ENCODE measurements around the gene DNAAF5.

DNAAF5 gene

DNA sequence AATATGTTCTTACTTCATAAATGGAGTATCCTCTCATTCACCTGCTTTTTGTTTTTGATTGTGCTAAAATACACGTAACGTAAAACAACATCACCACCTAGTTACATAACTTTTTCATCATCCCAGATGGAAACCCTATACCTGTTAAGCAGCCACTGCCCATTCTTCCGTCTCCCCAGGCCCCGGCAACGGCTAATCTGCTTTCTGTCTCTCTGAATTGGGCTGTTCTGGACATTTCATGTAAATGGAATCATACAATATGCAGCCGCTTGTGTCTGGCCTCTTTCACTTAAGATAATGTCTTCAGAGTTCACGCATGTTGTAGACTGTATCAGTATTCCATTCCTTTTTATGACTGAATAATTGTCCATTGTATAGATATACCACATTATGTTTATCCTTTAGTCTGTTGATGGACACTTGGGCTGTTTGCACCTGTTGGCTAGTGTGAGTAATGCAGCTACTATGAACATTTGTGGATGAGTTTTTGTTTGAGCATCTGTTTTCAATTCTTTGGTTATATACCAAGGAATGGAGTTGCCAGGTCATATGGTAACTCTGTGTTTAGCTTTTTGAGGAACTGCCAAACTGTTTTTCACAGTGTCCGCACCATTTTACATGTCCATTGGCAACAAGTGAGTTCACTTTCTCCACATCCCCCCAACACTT lies 91.7 kb downstream of the DNAAF5 start:
- peak; percentile 34 for DNase-seq

- no peak for DNase-seq
Observed at GRCh38 chr7:820341-820740, 93.8 kb downstream of the DNAAF5 start.

DNA sequence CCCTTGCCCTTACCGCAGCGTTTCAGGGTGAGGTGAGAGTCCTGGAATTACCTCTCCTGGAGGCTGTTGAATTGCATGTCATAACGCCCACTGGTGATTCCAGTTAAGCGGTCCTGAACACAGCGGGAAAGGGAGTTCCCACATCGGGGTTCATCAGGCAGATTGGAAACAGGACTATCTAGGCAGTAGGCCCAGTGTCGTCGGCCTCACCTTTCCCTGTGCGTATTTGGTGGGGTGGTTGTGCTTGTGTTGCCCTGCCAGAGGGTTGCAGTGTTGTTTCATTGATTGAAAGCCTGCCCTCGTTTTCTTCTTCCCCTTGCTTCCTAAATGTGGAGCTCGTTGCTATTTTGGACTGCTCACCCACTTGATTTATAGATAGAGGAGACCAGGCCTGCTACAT lies 95.2 kb downstream of the DNAAF5 start:
- DNase-seq = no peak

DNA sequence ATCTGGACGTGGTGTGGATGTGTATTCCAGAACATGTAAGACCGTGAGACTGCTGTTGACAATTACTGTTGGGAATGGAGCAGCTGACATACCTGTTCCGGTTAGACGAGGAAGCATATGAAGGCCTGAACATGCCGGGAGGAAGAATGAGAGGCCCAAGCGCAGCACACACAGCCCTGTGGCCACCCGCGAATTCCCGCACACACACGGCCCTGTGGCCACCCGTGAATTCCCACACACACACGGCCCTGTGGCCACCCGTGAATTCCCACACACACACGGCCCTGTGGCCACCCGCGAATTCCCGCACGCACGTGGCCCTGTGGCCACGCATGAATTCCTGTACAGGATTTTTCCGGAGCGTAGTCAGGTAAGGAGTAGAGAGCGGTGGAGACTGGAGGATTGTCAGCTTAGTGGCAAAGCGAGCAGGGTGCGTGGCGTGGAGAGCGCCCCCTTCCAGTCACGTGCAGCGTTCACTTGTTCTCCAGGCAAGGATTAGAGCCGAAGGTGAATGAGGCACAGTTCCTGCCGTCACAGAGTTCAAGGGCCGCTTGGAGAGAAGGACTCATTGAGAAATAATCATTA lies 96.3 kb downstream of the DNAAF5 start:
- no peak for DNase-seq

DNA sequence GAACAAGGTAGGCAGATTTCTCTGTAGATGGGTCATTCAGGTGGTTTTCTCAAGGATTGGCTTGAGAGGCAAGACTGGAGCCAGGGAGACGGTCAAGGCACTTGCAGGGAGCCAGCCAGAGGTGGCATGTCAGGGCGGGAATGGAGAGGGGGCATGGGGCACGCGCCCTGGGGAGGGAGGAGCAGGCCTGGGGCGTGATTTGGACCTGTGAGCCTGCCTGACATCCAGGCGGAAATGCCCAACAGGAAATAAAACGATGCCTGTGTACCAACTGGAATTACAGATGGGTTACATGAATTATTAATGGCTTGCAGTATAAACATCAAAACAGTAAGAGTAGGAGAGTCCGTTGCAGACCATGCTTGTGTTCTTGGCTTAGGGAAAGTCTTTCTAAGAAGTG lies 97.2 kb downstream of the DNAAF5 start:
- DNase-seq = no peak

DNA sequence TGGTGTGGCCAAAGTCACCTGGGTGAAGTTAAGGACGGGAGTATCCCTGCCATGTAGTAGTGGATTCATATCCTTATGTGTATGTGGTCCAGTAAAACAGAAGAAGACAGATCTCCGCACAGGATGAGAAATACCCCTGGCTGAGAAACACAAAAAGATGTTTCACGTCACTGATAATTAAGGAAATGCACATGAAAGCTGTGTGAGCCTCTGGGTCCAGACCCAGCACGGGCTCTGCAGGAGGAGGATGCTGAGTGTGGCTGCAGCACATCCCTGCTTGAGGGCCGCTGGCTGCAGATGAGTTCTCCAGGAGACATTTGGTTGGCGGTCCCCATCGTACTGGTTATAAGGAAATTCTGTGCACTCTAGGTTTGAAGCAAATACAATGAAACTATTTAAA lies 97.6 kb downstream of the DNAAF5 start:
- DNase-seq = no peak

- DNase-seq = no peak
Observed at GRCh38 chr7:824664-825063, 98.2 kb downstream of the DNAAF5 start.

DNA sequence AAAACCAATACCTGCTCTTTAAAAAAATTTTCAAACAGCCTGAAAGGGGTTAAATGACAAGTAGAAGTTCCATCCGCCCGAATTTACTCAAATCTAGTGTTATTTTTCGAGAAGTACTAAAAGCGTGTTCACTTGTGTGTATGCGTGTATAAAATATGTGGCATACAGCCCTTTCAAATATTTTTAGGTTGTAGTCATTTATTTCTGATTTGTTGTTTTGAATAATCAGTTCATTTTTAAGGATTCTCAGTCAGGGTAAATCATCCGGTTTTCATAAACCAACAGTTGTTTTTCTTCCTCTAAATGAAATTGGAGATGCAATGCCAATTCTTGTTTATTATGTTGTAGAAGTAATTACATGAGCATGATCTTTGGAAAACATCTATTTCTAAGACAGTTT lies 98.9 kb downstream of the DNAAF5 start:
- DNase-seq = no peak

GRCh38 chr7:826230-826917 lies 99.9 kb downstream of the DNAAF5 start:
- DNase-seq = peak; percentile 36

DNA sequence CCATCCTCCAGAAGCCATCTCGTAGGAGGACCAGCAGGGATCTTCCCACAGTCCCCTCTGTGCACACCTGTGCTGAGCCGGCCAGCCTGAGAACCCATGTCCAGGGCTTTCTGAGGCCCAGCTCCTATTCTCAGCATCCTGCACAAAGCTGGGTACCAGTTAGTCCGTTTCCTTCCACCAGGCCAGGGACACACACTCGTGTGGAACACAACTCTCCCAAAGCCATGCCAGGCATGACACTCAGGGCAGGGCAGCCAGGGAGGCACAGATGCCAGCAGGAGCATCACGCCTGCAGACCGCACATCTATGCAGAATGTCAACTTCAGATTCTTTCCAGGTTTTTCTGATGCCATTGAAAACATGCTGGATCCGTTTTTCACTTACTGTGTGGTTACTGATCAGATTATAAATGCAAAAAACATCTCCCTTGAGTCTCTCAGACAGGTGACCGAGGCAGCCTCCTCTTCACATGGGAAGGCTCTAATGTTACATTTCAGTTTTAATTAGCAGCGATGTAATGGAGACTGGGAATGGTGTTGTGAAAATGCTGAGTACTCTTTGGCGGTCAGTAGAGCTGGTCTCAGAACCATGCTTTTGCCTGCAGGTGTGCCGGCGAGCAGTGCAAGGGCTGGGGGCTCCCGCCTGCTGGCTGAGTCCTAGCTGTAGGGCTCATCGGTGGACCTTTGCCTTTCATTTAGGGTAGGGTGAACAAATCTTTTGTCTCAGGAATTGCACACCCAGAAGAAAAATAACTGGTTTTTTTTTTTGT lies 102.5 kb downstream of the DNAAF5 start:
- DNase-seq = no peak

DNA sequence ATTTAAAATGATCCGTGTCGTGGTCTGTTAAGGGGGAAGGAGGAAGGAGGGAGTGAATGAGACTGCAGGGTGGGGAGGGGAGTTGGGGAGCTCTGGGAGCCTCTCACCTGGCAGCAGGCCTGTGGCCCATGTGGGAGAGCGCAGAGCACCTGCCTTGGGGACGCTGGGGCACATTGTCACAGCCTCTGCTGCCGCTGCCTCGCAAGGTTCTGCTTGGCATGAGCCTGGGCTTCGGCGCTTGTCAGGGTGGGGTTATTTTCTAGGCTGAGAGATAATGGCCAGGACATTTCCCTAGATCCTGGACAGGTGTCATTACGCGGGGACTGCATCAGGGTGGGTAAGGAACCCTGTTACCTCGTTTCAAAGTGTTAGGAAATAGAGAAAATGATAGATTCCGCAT lies 103.6 kb downstream of the DNAAF5 start:
- no peak for DNase-seq

- no peak for DNase-seq
Observed at GRCh38 chr7:831596-832166, 105.2 kb downstream of the DNAAF5 start.

GRCh38 chr7:832167-832967 lies 105.9 kb downstream of the DNAAF5 start, which contains the start of gene SUN1:
TSS of gene SUN1 (plus strand) at chr7:832476. CDS start at chr7:832525, 49 bp downstream.
- no peak for DNase-seq

DNA sequence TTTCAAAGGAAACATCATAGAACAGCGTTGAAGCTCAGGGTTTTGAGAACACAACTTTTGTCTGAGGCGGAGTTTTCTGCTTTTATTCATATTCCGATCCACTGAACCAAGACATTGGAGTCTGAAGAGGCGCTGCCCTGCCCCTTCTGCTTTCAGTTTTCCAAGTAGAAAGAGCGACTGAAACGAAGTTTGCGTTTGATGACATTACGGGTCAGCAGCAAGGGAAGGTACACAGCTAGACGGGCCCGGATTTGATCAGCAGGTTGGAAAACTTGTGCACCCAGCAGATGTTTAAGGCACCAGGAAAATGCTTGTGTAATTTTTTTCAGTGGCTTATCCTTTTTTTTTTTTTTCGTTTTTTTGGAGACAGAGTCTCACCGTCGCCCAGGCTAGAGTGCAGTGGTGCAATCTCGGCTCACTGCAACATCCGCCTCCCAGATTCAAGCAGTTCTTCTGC lies 106.5 kb downstream of the DNAAF5 start:
- no peak for DNase-seq

DNA sequence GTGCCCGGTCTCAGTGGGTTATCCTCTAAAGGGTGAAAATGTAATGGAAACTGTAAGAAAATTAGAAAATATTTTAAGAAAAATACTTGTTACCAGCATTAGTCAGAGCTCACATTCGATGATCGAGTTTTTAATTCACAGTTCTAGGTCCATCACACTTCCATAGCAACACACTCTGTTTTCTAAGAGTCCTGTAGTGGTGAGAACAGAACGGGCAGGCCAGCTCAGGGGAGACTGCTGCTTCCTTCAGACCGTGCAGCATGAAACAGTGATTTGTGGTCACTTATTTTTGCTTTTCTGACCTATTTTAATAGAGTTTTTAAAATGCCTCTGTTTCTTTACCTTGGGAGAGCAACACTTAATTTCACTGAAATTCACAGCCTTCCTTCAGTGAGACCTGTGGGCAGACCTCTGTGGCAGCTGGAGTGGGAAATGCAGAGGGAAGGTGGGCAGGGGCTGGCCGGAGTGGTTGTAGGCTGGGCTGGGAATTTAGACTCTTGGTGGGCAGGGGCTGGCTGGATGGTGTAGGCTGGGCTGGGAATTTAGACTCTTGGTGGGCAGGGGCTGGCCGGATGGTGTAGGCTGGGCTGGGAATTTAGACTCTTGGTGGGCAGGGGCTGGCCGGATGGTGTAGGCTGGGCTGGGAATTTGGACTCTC lies 107.2 kb downstream of the DNAAF5 start:
- no peak for DNase-seq

DNA sequence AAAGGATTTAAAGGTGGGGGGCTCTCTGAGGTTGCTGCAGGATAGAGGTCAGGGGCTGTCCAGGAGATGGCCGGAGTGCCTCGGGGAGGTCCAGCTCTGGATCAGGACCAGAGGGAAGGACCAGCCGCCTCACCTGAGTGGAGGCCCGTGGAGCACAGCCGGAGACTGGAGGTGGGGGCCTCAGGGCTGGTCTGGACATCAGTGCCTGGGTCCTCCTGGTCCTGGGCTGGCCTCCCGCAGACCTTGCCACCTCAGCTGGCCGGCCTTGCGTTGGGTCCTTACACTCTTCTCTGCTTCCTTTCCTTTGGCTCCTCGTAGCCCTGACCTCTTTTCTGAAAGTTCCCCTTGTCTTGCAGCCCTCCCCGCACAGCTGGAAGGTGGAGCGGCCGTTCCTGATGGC lies 107.8 kb downstream of the DNAAF5 start:
- DNase-seq = no peak

DNA sequence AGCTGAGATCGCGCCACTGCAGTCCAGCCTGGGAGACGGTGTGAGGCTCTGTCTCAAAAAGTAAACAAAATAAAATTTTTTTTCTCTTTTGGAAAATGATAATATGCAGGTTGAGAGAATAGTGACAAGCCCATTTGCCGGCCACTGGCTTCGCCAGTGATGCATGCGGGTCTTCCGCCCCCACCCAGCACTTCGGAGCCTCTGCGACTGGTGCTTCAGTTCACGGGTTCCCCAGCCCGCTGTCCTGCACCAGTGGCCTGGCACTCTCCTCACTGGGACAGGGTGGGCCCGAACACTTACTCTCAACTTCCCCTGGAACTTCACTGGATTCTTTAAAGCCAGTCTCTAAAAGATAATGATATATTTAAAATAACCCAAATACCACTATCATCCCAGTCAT lies 108.5 kb downstream of the DNAAF5 start:
- no peak for DNase-seq

GRCh38 chr7:835485-836401 lies 109.2 kb downstream of the DNAAF5 start:
- DNase-seq = peak; percentile 64
